HEK293 (cell line): ENCODE results near the gene GGA1.

Source experiments
- CTCF ChIP-seq: fragments of 450-650 bp; formaldehyde crosslinking; IDR thresholded peaks from 2 replicates; pipeline ENCODE4 v1.5.1; 2016; ENCODE audit warnings: missing biosample characterization, missing genetic modification characterization
- PRDM1 ChIP-seq: fragments of 450-650 bp; formaldehyde crosslinking; IDR thresholded peaks from 2 replicates; pipeline ENCODE4; 2016; ENCODE audit warnings: missing biosample characterization, missing genetic modification characterization
- ZBTB26 ChIP-seq: fragments of 450-650 bp; formaldehyde crosslinking; optimal IDR thresholded peaks from 2 replicates; pipeline ENCODE3; 2016; ENCODE audit warnings: missing biosample characterization, mild to moderate bottlenecking, missing genetic modification characterization
- ZNF239 ChIP-seq: fragments of 450-650 bp; formaldehyde crosslinking; IDR thresholded peaks from 2 replicates; pipeline ENCODE4 v1.5.1; 2016; ENCODE audit warnings: missing biosample characterization, missing genetic modification characterization
- ZNF24 ChIP-seq: fragments of 450-650 bp; formaldehyde crosslinking; IDR thresholded peaks from 2 replicates; pipeline ENCODE4 v1.5.1; 2016; ENCODE audit warnings: missing biosample characterization, missing genetic modification characterization
- ZNF488 ChIP-seq: fragments of 450-650 bp; formaldehyde crosslinking; IDR thresholded peaks from 2 replicates; pipeline ENCODE4 v1.5.1; 2016; ENCODE audit warnings: missing biosample characterization, missing genetic modification characterization
- ZNF623 ChIP-seq: fragments of 450-650 bp; formaldehyde crosslinking; IDR thresholded peaks from 2 replicates; pipeline ENCODE4 v1.5.1; 2016; ENCODE audit warnings: missing biosample characterization, missing genetic modification characterization
- ZNF776 ChIP-seq: fragments of 450-650 bp; formaldehyde crosslinking; IDR thresholded peaks from 2 replicates; pipeline ENCODE4 v1.5.0; 2017; ENCODE audit warnings: missing biosample characterization, missing genetic modification characterization, borderline replicate concordance
- ZNF830 ChIP-seq: fragments of 450-650 bp; IDR thresholded peaks from 2 replicates; pipeline ENCODE4 v1.5.0; 2018; ENCODE audit warnings: missing biosample characterization, missing genetic modification characterization, low read depth, mild to moderate bottlenecking, moderate library complexity

DNA sequence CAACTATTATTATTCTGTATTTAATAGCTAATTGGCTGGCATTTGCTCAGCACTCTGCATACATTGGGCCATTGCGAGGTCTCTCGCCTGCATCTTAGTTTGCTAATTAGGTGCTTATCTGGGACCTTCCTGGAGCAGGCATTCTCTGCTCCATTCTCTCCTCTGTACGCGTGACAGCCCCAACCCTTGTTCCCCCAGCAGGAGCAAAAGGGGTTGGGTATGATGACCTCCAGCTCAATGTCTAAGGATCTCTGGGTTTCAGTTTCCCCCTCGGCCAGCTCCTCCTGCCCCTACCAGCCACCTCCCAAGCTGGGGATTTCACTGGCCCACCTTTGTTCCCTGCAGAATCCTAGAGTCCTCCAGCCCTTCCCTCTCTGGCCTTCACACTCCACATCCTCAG is 19.0 kb upstream of the GGA1 start:
- TF ChIP-seq ZBTB26 (tag by site-specific recombination) = no peak
- TF ChIP-seq ZNF623 (tag by site-specific recombination) = no peak
- TF ChIP-seq CTCF (tag by site-specific recombination) = no peak
- TF ChIP-seq ZNF239 (tag by site-specific recombination) = no peak
- no peak for TF ChIP-seq PRDM1 (tag by site-specific recombination)
- TF ChIP-seq ZNF776 (tag by site-specific recombination) = no peak
- TF ChIP-seq ZNF488 (tag by site-specific recombination) = no peak
- no peak for TF ChIP-seq ZNF830 (tag by site-specific recombination)
- no peak for TF ChIP-seq ZNF24 (tag by site-specific recombination)
